HCT116 (cell line): ENCODE measurements around the gene CALN1. TPM values are rescaled to one million over a fixed set of nuclear protein-coding genes. Genes with fewer than 3 reads are reported as not detected.

Source experiments
- ATAC-seq: fragments of 200-7000 bp; cut with Tn5 transposase; 2 replicates; pipeline ENCODE4 v1.9.1; 2020; ENCODE audit warnings: mild to moderate bottlenecking, moderate library complexity
- BruUV-seq: library from RNA; stranded (reverse); fragments of 400-500 nt; replicated peaks from 2 replicates; lab custom pipeline; 2021; lab: Mats Ljungman, UMichigan
- CTCF ChIA-PET: fragments of 300-600 bp; sonication (Branson Sonifier 250); formaldehyde crosslinking; loops from one replicate; lab custom pipeline; 2021; ENCODE audit warnings: antibody characterized with exemption; lab: Charles Lee
- POLR2A ChIA-PET: fragments of 300-600, 350-600 bp; sonication (Branson Sonifier 250); formaldehyde crosslinking; loops from one replicate; lab custom pipeline; 2021; ENCODE audit warnings: antibody characterized with exemption; lab: Charles Lee
- RAD21 ChIA-PET, 2 experiments: fragments of 300-600 bp; sonication (Branson Sonifier 250); formaldehyde crosslinking; loops; one replicate each; lab custom pipeline; 2023; ENCODE audit warnings: low total read pairs in 2 of 2; ENCODE audit not compliant: uncharacterized antibody in 2 of 2, unreplicated experiment in 2 of 2, low non-redundant PET in 1 of 2; lab: Charles Lee
- DNase-seq: peaks from one replicate; pipeline ENCODE4 v3.0.0-alpha.2; 2010; ENCODE audit warnings: low read depth, low spot score
- H2AFZ ChIP-seq: fragments of 200-600 bp; shearing (Covaris generic), sonication (generic); 2 replicates; pipeline ENCODE4 v1.6.1; 2017; ENCODE audit warnings: low read depth, mixed run types, mixed read lengths, antibody characterized with exemption, low read length; ENCODE audit not compliant: poor library complexity, severe bottlenecking
- H3K27ac ChIP-seq: 2 replicates; pipeline ENCODE4 v1.5.1; 2012; ENCODE audit warnings: low read depth, low read length
- H3K27me3 ChIP-seq: fragments of 200-600 bp; sonication (generic); 2 replicates; pipeline ENCODE4 v1.6.1; 2016; ENCODE audit warnings: mixed run types, low read length, mixed read lengths; ENCODE audit not compliant: insufficient read depth
- H3K36me3 ChIP-seq, 2 experiments: fragments of 200-500 bp in 1 of 2; fragments of 200-600 bp in 1 of 2; sonication (Bioruptor generic) in 1 of 2; sonication (generic) in 1 of 2; 2 replicates each; pipeline versions ENCODE4 v1.5.1 to v1.6.1; 2014 to 2016; ENCODE audit warnings: low read length in 2 of 2, inconsistent platforms in 1 of 2, mixed read lengths in 1 of 2, mixed run types in 1 of 2; ENCODE audit not compliant: insufficient read depth in 2 of 2, control insufficient read depth in 1 of 2
- H3K4me1 ChIP-seq, 2 experiments: fragments of 200-600 bp in 1 of 2; sonication (generic) in 1 of 2; 2 replicates each; pipeline versions ENCODE4 v1.5.1 to v1.6.1; 2012 to 2017; ENCODE audit warnings: low read length in 2 of 2, inconsistent platforms in 1 of 2, mild to moderate bottlenecking in 1 of 2, mixed read lengths in 1 of 2, mixed run types in 1 of 2, moderate library complexity in 1 of 2; ENCODE audit not compliant: insufficient read depth in 2 of 2, control insufficient read depth in 1 of 2
- H3K4me2 ChIP-seq: fragments of 200-600 bp; sonication (generic); 2 replicates; pipeline ENCODE4 v1.6.1; 2017; ENCODE audit warnings: mixed run types, low read length, mixed read lengths
- H3K4me3 ChIP-seq, 2 experiments: fragments of 200-600 bp in 1 of 2; sonication (generic) in 1 of 2; replicated peaks in 1 of 2; 2 replicates each; pipeline ENCODE4 v1.5.1; 2011 to 2016; ENCODE audit warnings: low read length in 2 of 2, control low read depth in 1 of 2, low read depth in 1 of 2, mild to moderate bottlenecking in 1 of 2, mixed read lengths in 1 of 2, mixed run types in 1 of 2
- H3K79me2 ChIP-seq: fragments of 200-600 bp; sonication (generic); 2 replicates; pipeline ENCODE4 v1.6.1; 2017; ENCODE audit warnings: mild to moderate bottlenecking, mixed run types, low read length, moderate library complexity, mixed read lengths; ENCODE audit not compliant: insufficient read depth
- H3K9ac ChIP-seq: fragments of 200-600 bp; sonication (generic); 2 replicates; pipeline ENCODE4 v1.6.1; 2016; ENCODE audit warnings: low read length, mixed read lengths
- H3K9me2 ChIP-seq: fragments of 200-600 bp; sonication (generic), shearing (Covaris generic); 2 replicates; pipeline ENCODE4 v1.6.1; 2017; ENCODE audit warnings: mixed run types, mild to moderate bottlenecking, moderate library complexity; ENCODE audit not compliant: insufficient read depth
- H3K9me3 ChIP-seq, 2 experiments: fragments of 200-500 bp in 1 of 2; fragments of 200-600 bp in 1 of 2; sonication (Bioruptor generic) in 1 of 2; sonication (generic) in 1 of 2; 2 replicates each; pipeline ENCODE4 v1.6.1; 2014 to 2017; ENCODE audit warnings: low read length in 2 of 2, mixed read lengths in 2 of 2, inconsistent platforms in 1 of 2, low read depth in 1 of 2, mild to moderate bottlenecking in 1 of 2, mixed run types in 1 of 2, moderate library complexity in 1 of 2; ENCODE audit not compliant: control insufficient read depth in 1 of 2, insufficient read depth in 1 of 2
- H4K20me1 ChIP-seq: fragments of 200-600 bp; sonication (generic), shearing (Covaris generic); 2 replicates; pipeline ENCODE4 v1.6.1; 2017; ENCODE audit warnings: mixed run types, mild to moderate bottlenecking, moderate library complexity; ENCODE audit not compliant: insufficient read depth
- CEBPB ChIP-seq: IDR thresholded peaks from 2 replicates; pipeline ENCODE4 v1.6.1; 2012; ENCODE audit warnings: low read depth
- EGR1 ChIP-seq: IDR thresholded peaks from 2 replicates; pipeline ENCODE4 v1.6.1; 2012; ENCODE audit warnings: low read depth
- ELF1 ChIP-seq: IDR thresholded peaks from 2 replicates; pipeline ENCODE4 v1.6.1; 2012; ENCODE audit warnings: low read depth, borderline replicate concordance
- EZH2phosphoT487 ChIP-seq: fragments of 200-600 bp; IDR thresholded peaks from 2 replicates; pipeline ENCODE4 v1.6.1; 2018; ENCODE audit warnings: antibody characterized with exemption, borderline replicate concordance
- FOSL1 ChIP-seq: IDR thresholded peaks from 2 replicates; pipeline ENCODE4 v1.6.1; 2012; ENCODE audit warnings: low read depth
- MAX ChIP-seq: IDR thresholded peaks from 2 replicates; pipeline ENCODE4 v1.6.1; 2012
- POLR2A ChIP-seq: IDR thresholded peaks from 2 replicates; pipeline ENCODE4 v1.7.0; 2011; ENCODE audit warnings: borderline replicate concordance; ENCODE audit not compliant: insufficient read depth, insufficient read length; ENCODE audit errors: extremely low read depth
- SP1 ChIP-seq: IDR thresholded peaks from 2 replicates; pipeline ENCODE4 v1.6.1; 2012; ENCODE audit warnings: low read depth
- YY1 ChIP-seq: IDR thresholded peaks from 2 replicates; pipeline ENCODE4 v1.6.1; 2011; ENCODE audit warnings: low read length, low read depth, moderate library complexity, mild to moderate bottlenecking; ENCODE audit not compliant: insufficient replicate concordance; ENCODE audit errors: extremely low read depth
- intact Hi-C: fragments of 100-400 bp; cut with micrococcal nuclease; formaldehyde crosslinking; loops from 2 replicates; pipeline ENCODE4 v1.10.0; 2022
- total RNA-seq: library from RNA; stranded (reverse); gene quantifications from one replicate; pipeline ENCODE4 v1.2.1, GENCODE V29; 2021; ENCODE audit not compliant: unreplicated experiment

Gene CALN1
- total RNA-seq, 1 experiment from 2014 or later, result 0.17 TPM

GRCh38 chr7:71777278-71777677 lies 634.9 kb downstream of the CALN1 start:
- H3K9me3 ChIP-seq, result peaks cover 8 to 10% of the 10 kb centered on the region in 2 experiments; a peak in 2 of 4 replicates
- BruUV-seq, result no TSS peak
- H3K9me2 ChIP-seq, result no peaks in the 10 kb centered on the region
- CTCF ChIA-PET, result no interaction called here
- ATAC-seq (no peak), DNase-seq (no peak)
- POLR2A ChIA-PET, result no interaction called here
- no peaks in the 10 kb centered on the region for H4K20me1 ChIP-seq
- H3K9ac ChIP-seq, result no peak overlapping the region
- H3K27ac ChIP-seq, result no peak overlapping the region
- TF ChIP-seq YY1, result no peak
- no peak for TF ChIP-seq FOSL1
- TF ChIP-seq CEBPB, result no peak
- TF ChIP-seq MAX, result no peak
- TF ChIP-seq SP1, result no peak
- TF ChIP-seq EZH2phosphoT487, result no peak
- TF ChIP-seq EGR1, result no peak
- H3K4me2 ChIP-seq, result no peak overlapping the region
- H3K27me3 ChIP-seq, result no peaks in the 10 kb centered on the region
- H2AFZ ChIP-seq, result no peak overlapping the region
- intact Hi-C loops, result no loop called here
- no peak overlapping the region for H3K4me3 ChIP-seq
- no peaks in the 10 kb centered on the region for H3K79me2 ChIP-seq
- RAD21 ChIA-PET, result no interaction called here
- no peaks in the 10 kb centered on the region for H3K36me3 ChIP-seq
- H3K4me1 ChIP-seq, result no peaks in the 10 kb centered on the region

DNA sequence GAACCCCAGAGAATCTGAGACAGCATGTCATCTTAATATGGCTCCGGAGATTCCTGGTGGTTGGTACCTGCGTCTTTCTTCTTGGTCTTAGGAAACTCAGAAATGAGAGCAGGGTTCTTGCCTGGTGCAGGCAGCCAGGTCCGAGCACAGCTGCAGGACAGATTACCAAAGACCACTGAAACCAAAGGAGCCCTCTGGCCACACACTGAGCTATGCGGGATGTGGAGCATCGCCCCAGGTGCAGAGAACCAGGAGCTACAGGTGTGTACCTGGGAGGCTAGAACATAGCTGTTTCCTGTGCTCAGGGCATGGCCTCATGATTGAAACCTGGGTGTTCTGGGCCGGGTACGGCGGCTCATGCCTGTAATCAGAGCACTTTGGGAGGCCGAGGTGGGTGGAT lies 635.4 kb downstream of the CALN1 start:
- intact Hi-C loops, result no loop called here
- H3K27me3 ChIP-seq, result no peaks in the 10 kb centered on the region
- H3K27ac ChIP-seq, result no peak overlapping the region
- BruUV-seq, result no TSS peak
- H3K4me2 ChIP-seq, result no peak overlapping the region
- H3K4me1 ChIP-seq, result no peaks in the 10 kb centered on the region
- ATAC-seq, result no peak
- no peaks in the 10 kb centered on the region for H3K79me2 ChIP-seq
- ChIA-PET RAD21 (no interaction called here), POLR2A (no interaction called here)
- H3K36me3 ChIP-seq, result no peaks in the 10 kb centered on the region
- H3K9me2 ChIP-seq, result no peaks in the 10 kb centered on the region
- DNase-seq, result no peak
- no peaks in the 10 kb centered on the region for H4K20me1 ChIP-seq
- no peak for TF ChIP-seq ELF1
- TF ChIP-seq MAX, result no peak
- TF ChIP-seq YY1, result no peak
- TF ChIP-seq POLR2A, result no peak
- TF ChIP-seq EGR1, result no peak
- TF ChIP-seq, all 23 proteins: peak for 0
- peaks cover 8% of the 10 kb centered on the region in 2 experiments; a peak in 2 of 4 replicates for H3K9me3 ChIP-seq
- no peak overlapping the region for H3K4me3 ChIP-seq
- CTCF ChIA-PET, result no interaction called here
- H3K9ac ChIP-seq, result no peak overlapping the region
- H2AFZ ChIP-seq, result no peak overlapping the region
